Transverse colon (tissue), 4 donors: ENCODE data around the gene MGLL.

Experiments used
- EP300 ChIP-seq: sonication (generic); formaldehyde crosslinking; IDR thresholded peaks from one replicate; pipeline ENCODE4 v1.6.1; 2017; ENCODE audit warnings: antibody characterized with exemption, low read depth
- POLR2A ChIP-seq: fragments of 450-650 bp; IDR thresholded peaks from one replicate; pipeline ENCODE4 v1.6.1; 2016; ENCODE audit warnings: antibody characterized with exemption, mild to moderate bottlenecking, moderate library complexity
- POLR2AphosphoS5 ChIP-seq, 3 donors: sonication (generic); formaldehyde crosslinking; IDR thresholded peaks; one replicate each; pipeline ENCODE4 v1.6.1; 2016; ENCODE audit warnings: antibody characterized with exemption in 3 of 3
- TF ChIP-seq, protein P1 (sequence below), 5 experiments: fragments of 200-600 bp in 3 of 5; fragments of 450-650 bp in 2 of 5; sonication (generic) in 3 of 5; IDR thresholded peaks; 1 replicate in 2 of 5; 2 replicates in 3 of 5; pipeline ENCODE4 v1.5.1; 2016 to 2017; ENCODE audit warnings: antibody characterized with exemption in 5 of 5, inconsistent platforms in 3 of 5, mild to moderate bottlenecking in 2 of 5, moderate library complexity in 1 of 5

DNA sequence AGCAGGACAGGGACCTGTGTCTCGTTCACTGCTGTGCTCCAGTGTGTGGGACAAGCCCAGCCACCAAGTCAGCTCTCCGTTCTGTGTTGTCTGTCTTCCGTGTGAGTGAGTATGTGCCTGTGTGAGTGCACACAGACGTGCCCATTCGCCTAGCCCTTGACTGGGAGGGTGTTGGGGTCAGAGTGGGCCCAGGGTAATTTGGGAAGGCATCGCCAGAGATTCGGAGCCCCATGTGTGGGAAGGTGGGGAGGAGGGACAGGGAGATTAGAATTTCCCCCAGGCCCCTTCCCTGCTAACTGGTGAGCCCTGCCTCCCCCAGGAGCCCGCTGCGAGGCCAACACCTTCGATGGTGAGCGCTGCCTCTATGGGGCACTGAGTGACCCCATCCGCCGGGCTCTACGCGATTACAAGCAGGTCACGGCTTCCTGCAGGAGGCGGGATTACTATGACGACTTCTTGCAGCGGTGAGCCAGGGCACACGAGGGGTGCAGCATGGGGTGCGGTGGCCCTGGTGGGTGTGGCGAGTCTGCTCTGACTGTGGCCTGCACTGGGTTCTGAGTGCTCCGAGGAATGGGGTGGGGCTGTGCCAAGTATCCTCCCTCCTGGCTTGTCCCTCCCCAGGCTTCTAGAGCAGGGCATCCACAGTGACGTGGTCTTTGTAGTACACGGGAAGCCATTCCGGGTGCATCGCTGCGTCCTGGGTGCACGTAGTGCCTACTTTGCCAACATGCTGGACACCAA, 146.5 kb downstream of the MGLL start:
- TF ChIP-seq, protein P1, sequence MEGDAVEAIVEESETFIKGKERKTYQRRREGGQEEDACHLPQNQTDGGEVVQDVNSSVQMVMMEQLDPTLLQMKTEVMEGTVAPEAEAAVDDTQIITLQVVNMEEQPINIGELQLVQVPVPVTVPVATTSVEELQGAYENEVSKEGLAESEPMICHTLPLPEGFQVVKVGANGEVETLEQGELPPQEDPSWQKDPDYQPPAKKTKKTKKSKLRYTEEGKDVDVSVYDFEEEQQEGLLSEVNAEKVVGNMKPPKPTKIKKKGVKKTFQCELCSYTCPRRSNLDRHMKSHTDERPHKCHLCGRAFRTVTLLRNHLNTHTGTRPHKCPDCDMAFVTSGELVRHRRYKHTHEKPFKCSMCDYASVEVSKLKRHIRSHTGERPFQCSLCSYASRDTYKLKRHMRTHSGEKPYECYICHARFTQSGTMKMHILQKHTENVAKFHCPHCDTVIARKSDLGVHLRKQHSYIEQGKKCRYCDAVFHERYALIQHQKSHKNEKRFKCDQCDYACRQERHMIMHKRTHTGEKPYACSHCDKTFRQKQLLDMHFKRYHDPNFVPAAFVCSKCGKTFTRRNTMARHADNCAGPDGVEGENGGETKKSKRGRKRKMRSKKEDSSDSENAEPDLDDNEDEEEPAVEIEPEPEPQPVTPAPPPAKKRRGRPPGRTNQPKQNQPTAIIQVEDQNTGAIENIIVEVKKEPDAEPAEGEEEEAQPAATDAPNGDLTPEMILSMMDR (IDR thresholded peaks at IDR 0.05), result no peak
- TF ChIP-seq POLR2AphosphoS5 (IDR thresholded peaks at IDR 0.05), result no peak
- no peak for TF ChIP-seq POLR2A
- no peak for TF ChIP-seq EP300
